H9 (cell line): ENCODE measurements around the gene ALKBH1. TPM values are rescaled to one million over a fixed set of nuclear protein-coding genes. Genes with fewer than 3 reads are reported as not detected.
A peak's percentile ranks its signal among the peaks of the same experiment; 100 is the strongest.

ENCODE experiments used
- DNase-seq: peaks from one replicate; pipeline ENCODE4 v3.0.0-alpha.2; 2017
- H2AFZ ChIP-seq: one replicate; pipeline ENCODE4 v1.6.1; 2013; ENCODE audit warnings: mild to moderate bottlenecking, low read length, control low read depth, moderate library complexity
- H2AK5ac ChIP-seq: 2 replicates; pipeline ENCODE4 v1.6.1; 2013; ENCODE audit warnings: low read length, control low read depth, mixed read lengths; ENCODE audit not compliant: insufficient read length
- H2BK120ac ChIP-seq: one replicate; pipeline ENCODE4 v1.6.1; 2013; ENCODE audit warnings: low read depth, mild to moderate bottlenecking, low read length, control low read depth, inconsistent platforms; ENCODE audit not compliant: poor library complexity, severe bottlenecking
- H2BK12ac ChIP-seq: 2 replicates; pipeline ENCODE4 v1.6.1; 2013; ENCODE audit warnings: low read length, control low read depth, mixed read lengths, low read depth; ENCODE audit not compliant: insufficient read length
- H2BK15ac ChIP-seq: 2 replicates; pipeline ENCODE4 v1.6.1; 2013; ENCODE audit warnings: low read depth, low read length, control low read depth
- H2BK20ac ChIP-seq: one replicate; pipeline ENCODE4 v1.6.1; 2013; ENCODE audit warnings: low read depth, mild to moderate bottlenecking, low read length, control low read depth, inconsistent platforms; ENCODE audit not compliant: poor library complexity, severe bottlenecking
- H2BK5ac ChIP-seq: 2 replicates; pipeline ENCODE4 v1.6.1; 2013; ENCODE audit warnings: low read length, control low read depth, mixed read lengths; ENCODE audit not compliant: insufficient read length
- H3K14ac ChIP-seq: 2 replicates; pipeline ENCODE4 v1.6.1; 2013; ENCODE audit warnings: low read length, control low read depth; ENCODE audit not compliant: insufficient read depth
- H3K18ac ChIP-seq: 2 replicates; pipeline ENCODE4 v1.6.1; 2013; ENCODE audit warnings: low read depth, mild to moderate bottlenecking, mixed read lengths, low read length, control low read depth; ENCODE audit not compliant: insufficient read length
- H3K23ac ChIP-seq: 2 replicates; pipeline ENCODE4 v1.6.1; 2013; ENCODE audit warnings: low read length, control low read depth, mixed read lengths, low read depth; ENCODE audit not compliant: insufficient read length
- H3K23me2 ChIP-seq: 2 replicates; pipeline ENCODE4 v1.6.1; 2013; ENCODE audit warnings: low read depth, mild to moderate bottlenecking, mixed read lengths, low read length, control low read depth; ENCODE audit not compliant: insufficient read length, poor library complexity, severe bottlenecking
- H3K27ac ChIP-seq: 2 replicates; pipeline ENCODE4 v1.5.1; 2013; ENCODE audit warnings: low read length, control low read depth, mixed read lengths, low read depth; ENCODE audit not compliant: insufficient read length
- H3K27me3 ChIP-seq: 2 replicates; pipeline ENCODE4 v1.6.1; 2013; ENCODE audit warnings: low read length, control low read depth, inconsistent platforms; ENCODE audit not compliant: insufficient read depth
- H3K4ac ChIP-seq: 2 replicates; pipeline ENCODE4 v1.6.1; 2013; ENCODE audit warnings: low read depth, mild to moderate bottlenecking, control low read depth, inconsistent platforms, low read length, moderate library complexity
- H3K4me1 ChIP-seq: 2 replicates; pipeline ENCODE4 v1.6.1; 2013; ENCODE audit warnings: low read length, control low read depth, inconsistent platforms; ENCODE audit not compliant: insufficient read depth
- H3K4me2 ChIP-seq: 2 replicates; pipeline ENCODE4 v1.6.1; 2013; ENCODE audit warnings: low read length, control low read depth, mixed read lengths; ENCODE audit not compliant: insufficient read length, insufficient read depth
- H3K56ac ChIP-seq: 2 replicates; pipeline ENCODE4 v1.6.1; 2013; ENCODE audit warnings: low read depth, mild to moderate bottlenecking, mixed read lengths, low read length, control low read depth; ENCODE audit not compliant: insufficient read length
- H3K79me1 ChIP-seq: 2 replicates; pipeline ENCODE4 v1.6.1; 2013; ENCODE audit warnings: low read depth, mild to moderate bottlenecking, moderate library complexity, low read length, control low read depth, inconsistent platforms; ENCODE audit not compliant: insufficient read depth, poor library complexity, severe bottlenecking
- H3K79me2 ChIP-seq: 2 replicates; pipeline ENCODE4 v1.6.1; 2013; ENCODE audit warnings: low read length, control low read depth, inconsistent platforms; ENCODE audit not compliant: insufficient read depth
- H3K9ac ChIP-seq: 2 replicates; pipeline ENCODE4 v1.6.1; 2013; ENCODE audit warnings: low read length, control low read depth, mixed read lengths; ENCODE audit not compliant: insufficient read length; ENCODE audit errors: extremely low read depth
- H3K9me3 ChIP-seq: one replicate; pipeline ENCODE4 v1.6.1; 2013; ENCODE audit warnings: low read depth, low read length, inconsistent platforms; ENCODE audit not compliant: control insufficient read depth
- H3T11ph ChIP-seq: one replicate; pipeline ENCODE4 v1.6.1; 2013; ENCODE audit warnings: mild to moderate bottlenecking, low read length, control low read depth, inconsistent platforms
- H4K20me1 ChIP-seq: one replicate; pipeline ENCODE4 v1.6.1; 2013; ENCODE audit not compliant: control insufficient read depth, insufficient read length, insufficient read depth
- H4K5ac ChIP-seq: 2 replicates; pipeline ENCODE4 v1.6.1; 2013; ENCODE audit warnings: low read depth, mild to moderate bottlenecking, mixed read lengths, low read length, control low read depth; ENCODE audit not compliant: insufficient read length
- H4K8ac ChIP-seq: replicated peaks from 2 replicates; pipeline ENCODE4 v1.6.1; 2013; ENCODE audit warnings: low read length, control low read depth, mixed read lengths, low read depth; ENCODE audit not compliant: insufficient read length
- H4K91ac ChIP-seq: 2 replicates; pipeline ENCODE4 v1.6.1; 2013; ENCODE audit warnings: low read depth, mild to moderate bottlenecking, moderate library complexity, mixed read lengths, low read length, control low read depth; ENCODE audit not compliant: insufficient read length
- H3K27ac Mint-ChIP-seq, 3 experiments: 2 replicates in 2 of 3; 3 replicates in 1 of 3; pipeline ENCODE4 v1.8.0; 2020 to 2021; ENCODE audit warnings: mixed read lengths in 3 of 3, mild to moderate bottlenecking in 1 of 3, moderate library complexity in 1 of 3
- H3K27me3 Mint-ChIP-seq: 2 replicates; pipeline ENCODE4 v1.8.0; 2021; ENCODE audit warnings: low read depth, mild to moderate bottlenecking, moderate library complexity, mixed read lengths
- H3K36me3 Mint-ChIP-seq, 3 experiments: 2 replicates in 2 of 3; 3 replicates in 1 of 3; pipeline ENCODE4 v1.8.0; 2020 to 2021; ENCODE audit warnings: low read depth in 3 of 3, mixed read lengths in 3 of 3; ENCODE audit not compliant: insufficient read depth in 1 of 3
- H3K4me1 Mint-ChIP-seq, 2 experiments: 2 replicates each; pipeline ENCODE4 v1.8.0; 2020; ENCODE audit warnings: mixed read lengths in 2 of 2
- H3K4me3 Mint-ChIP-seq, 2 experiments: 2 replicates in 1 of 2; 3 replicates in 1 of 2; pipeline ENCODE4 v1.8.0; 2020 to 2021; ENCODE audit warnings: mild to moderate bottlenecking in 2 of 2, mixed read lengths in 2 of 2, moderate library complexity in 1 of 2
- H3K9me3 Mint-ChIP-seq, 2 experiments: 2 replicates in 1 of 2; 3 replicates in 1 of 2; pipeline ENCODE4 v1.8.0; 2020; ENCODE audit warnings: mild to moderate bottlenecking in 2 of 2, mixed read lengths in 2 of 2, moderate library complexity in 1 of 2
- CTCF ChIP-seq: fragments of 200-600 bp; sonication (generic); conservative IDR thresholded peaks from 3 replicates; pipeline ENCODE4 v1.8.0; 2021; ENCODE audit warnings: antibody characterized with exemption, mild to moderate bottlenecking
- WGBS: extraction: QIAGEN DNeasy Blood & Tissue Kit; methylation state at CpG from one replicate; pipeline ENCODE4 v1.1.7; 2013; ENCODE audit warnings: missing lambda C conversion rate, low lambda C conversion rate, mixed read lengths; ENCODE audit not compliant: insufficient read length; ENCODE audit errors: extremely low coverage; 5-methylcytosine and 5-hydroxymethylcytosine counted together
- total RNA-seq: library from RNA; stranded (reverse); gene quantifications from 2 replicates; pipeline ENCODE4 v1.2.1, GENCODE V29; 2021

The ALKBH1 gene
- total RNA-seq, 1 experiment from 2014 or later: 18.7 TPM

GRCh38 chr14:77707355-77707723 is 484 bp downstream of the ALKBH1 start:
- Histone ChIP-seq H3K27ac (no peak overlapping the region), H3K14ac (no peak overlapping the region; the same call in 1 of the 2 replicates), H2BK12ac (no peak overlapping the region), H2BK20ac (no peak overlapping the region), H2BK15ac (no peak overlapping the region), H3K27me3 (no peaks in the 10 kb centered on the region), H2BK5ac (no peak overlapping the region), H2AFZ (no peak overlapping the region), H3K9me3 (no peaks in the 10 kb centered on the region), H2BK120ac (no peak overlapping the region), H4K91ac (no peak overlapping the region), H3K23me2 (peaks cover 5% of the 10 kb centered on the region), H3K23ac (no peak overlapping the region), H3K4ac (no peak overlapping the region), H3K56ac (no peak overlapping the region), H4K5ac (no peak overlapping the region), H3K79me2 (peaks cover 34% of the 10 kb centered on the region; the same call in 1 of the 2 replicates), H3K4me1 (no peaks in the 10 kb centered on the region), H4K8ac (no peak overlapping the region), H3K79me1 (peaks cover 7% of the 10 kb centered on the region), H3K4me2 (peak overlapping the region; percentile 71), H3T11ph (no peak overlapping the region), H2AK5ac (no peak overlapping the region), H4K20me1 (no peaks in the 10 kb centered on the region), H3K18ac (no peak overlapping the region), H3K9ac (peak overlapping the region; percentile 72)
- no peak; the same call in 2 of the 3 replicates for TF ChIP-seq CTCF
- Mint-ChIP-seq H3K27ac (peak overlapping the region; percentile 91 to 98 (median 95)), H3K27me3 (no peaks in the 10 kb centered on the region), H3K4me1 (peaks cover 16 to 20% of the 10 kb centered on the region in 2 experiments), H3K9me3 (no peaks in the 10 kb centered on the region), H3K4me3 (peak overlapping the region; percentile 84 to 97), H3K36me3 (peaks cover 24 to 44% (median 41%) of the 10 kb centered on the region in 3 experiments)
- no CpG with 5 or more reads among the region's 14 CpGs for WGBS
- DNase-seq: no peak
